Measurements from ENCODE around the gene ERG.

ERG gene

GRCh38 chr21:38349977-38350376 is 148.3 kb downstream of the ERG start:
- no peak overlapping the region for H3K4me3 Mint-ChIP-seq
- H3K4me1 Mint-ChIP-seq (ENCODE audit: low read depth): peaks cover 3% of the 10 kb centered on the region
- H3K36me3 Mint-ChIP-seq: no peaks in the 10 kb centered on the region
- peaks cover 9% of the 10 kb centered on the region for H3K27me3 Mint-ChIP-seq
- no peak overlapping the region for H3K27ac Mint-ChIP-seq
- H3K9me3 Mint-ChIP-seq (ENCODE audit: low read depth): no peaks in the 10 kb centered on the region

- Mint-ChIP-seq H3K9me3 (ENCODE audit: low read depth) (no peaks in the 10 kb centered on the region), H3K4me1 (ENCODE audit: low read depth) (peaks cover 3% of the 10 kb centered on the region), H3K27me3 (peaks cover 5% of the 10 kb centered on the region), H3K36me3 (no peaks in the 10 kb centered on the region), H3K27ac (peak overlapping the region; percentile 28), H3K4me3 (no peak overlapping the region)
Observed at GRCh38 chr21:38349111-38349746, 149.0 kb downstream of the ERG start.

- Mint-ChIP-seq H3K4me3 (no peak overlapping the region), H3K36me3 (no peaks in the 10 kb centered on the region), H3K4me1 (ENCODE audit: low read depth) (peaks cover 3% of the 10 kb centered on the region), H3K9me3 (ENCODE audit: low read depth) (no peaks in the 10 kb centered on the region), H3K27ac (no peak overlapping the region), H3K27me3 (no peaks in the 10 kb centered on the region)
Observed at GRCh38 chr21:38346286-38346685, 152.0 kb downstream of the ERG start.

DNA sequence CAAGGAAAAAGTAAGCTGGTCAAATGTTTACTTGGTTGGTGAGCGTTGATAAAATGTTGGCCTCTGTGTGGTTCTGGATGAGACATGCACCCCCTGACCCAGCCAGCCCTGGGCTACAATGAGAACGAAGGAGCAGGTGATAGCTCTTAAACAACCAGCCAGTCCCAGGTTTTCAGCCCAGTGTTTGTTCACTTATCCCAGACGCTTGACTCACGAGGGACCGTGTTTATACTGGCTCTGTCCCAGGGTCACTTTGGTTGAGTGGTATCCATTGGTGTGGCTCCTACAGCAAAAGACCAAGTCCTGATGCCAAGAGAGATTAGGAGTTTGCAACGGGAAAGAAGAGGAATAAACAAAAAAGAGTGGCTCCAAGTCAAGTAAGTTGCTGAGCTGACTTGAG is 154.6 kb downstream of the ERG start:
- H3K27me3 Mint-ChIP-seq: no peaks in the 10 kb centered on the region
- no peaks in the 10 kb centered on the region for H3K9me3 Mint-ChIP-seq (ENCODE audit: low read depth)
- H3K27ac Mint-ChIP-seq: no peak overlapping the region
- peaks cover 1% of the 10 kb centered on the region for H3K4me1 Mint-ChIP-seq (ENCODE audit: low read depth)
- no peak overlapping the region for H3K4me3 Mint-ChIP-seq
- no peaks in the 10 kb centered on the region for H3K36me3 Mint-ChIP-seq

- H3K27ac Mint-ChIP-seq: no peak overlapping the region
- H3K27me3 Mint-ChIP-seq: no peaks in the 10 kb centered on the region
- no peak overlapping the region for H3K4me3 Mint-ChIP-seq
- no peaks in the 10 kb centered on the region for H3K36me3 Mint-ChIP-seq
- no peaks in the 10 kb centered on the region for H3K4me1 Mint-ChIP-seq (ENCODE audit: low read depth)
- no peaks in the 10 kb centered on the region for H3K9me3 Mint-ChIP-seq (ENCODE audit: low read depth)
Observed at GRCh38 chr21:38342739-38343138, 155.5 kb downstream of the ERG start.

- H3K9me3 Mint-ChIP-seq (ENCODE audit: low read depth): no peaks in the 10 kb centered on the region
- H3K27ac Mint-ChIP-seq: no peak overlapping the region
- no peak overlapping the region for H3K4me3 Mint-ChIP-seq
- H3K36me3 Mint-ChIP-seq: no peaks in the 10 kb centered on the region
- H3K4me1 Mint-ChIP-seq (ENCODE audit: low read depth): no peaks in the 10 kb centered on the region
- no peaks in the 10 kb centered on the region for H3K27me3 Mint-ChIP-seq
Observed at GRCh38 chr21:38341546-38342012, 156.7 kb downstream of the ERG start.

DNA sequence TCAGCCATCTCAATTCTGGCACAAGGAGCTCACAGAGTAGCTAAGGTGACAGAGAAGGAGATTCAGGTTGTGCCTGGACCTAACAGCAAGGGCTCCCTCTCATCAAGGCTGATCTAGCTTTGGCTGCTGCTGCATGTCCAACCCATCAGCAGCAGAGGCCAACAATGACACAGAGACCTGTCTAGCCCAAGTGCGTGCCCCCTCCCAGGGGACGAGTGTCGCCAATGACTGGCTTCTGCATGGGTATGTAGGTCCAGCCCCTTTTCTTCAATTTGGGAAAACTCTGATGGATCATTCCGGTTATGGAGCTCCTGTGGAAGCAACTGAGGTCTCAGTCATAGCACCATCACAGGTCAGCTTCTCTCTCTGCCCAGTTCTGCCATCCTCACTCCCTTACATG is 158.1 kb downstream of the ERG start:
- no peaks in the 10 kb centered on the region for H3K4me1 Mint-ChIP-seq (ENCODE audit: low read depth)
- no peaks in the 10 kb centered on the region for H3K9me3 Mint-ChIP-seq (ENCODE audit: low read depth)
- no peaks in the 10 kb centered on the region for H3K27me3 Mint-ChIP-seq
- no peaks in the 10 kb centered on the region for H3K36me3 Mint-ChIP-seq
- H3K27ac Mint-ChIP-seq: no peak overlapping the region
- no peak overlapping the region for H3K4me3 Mint-ChIP-seq

DNA sequence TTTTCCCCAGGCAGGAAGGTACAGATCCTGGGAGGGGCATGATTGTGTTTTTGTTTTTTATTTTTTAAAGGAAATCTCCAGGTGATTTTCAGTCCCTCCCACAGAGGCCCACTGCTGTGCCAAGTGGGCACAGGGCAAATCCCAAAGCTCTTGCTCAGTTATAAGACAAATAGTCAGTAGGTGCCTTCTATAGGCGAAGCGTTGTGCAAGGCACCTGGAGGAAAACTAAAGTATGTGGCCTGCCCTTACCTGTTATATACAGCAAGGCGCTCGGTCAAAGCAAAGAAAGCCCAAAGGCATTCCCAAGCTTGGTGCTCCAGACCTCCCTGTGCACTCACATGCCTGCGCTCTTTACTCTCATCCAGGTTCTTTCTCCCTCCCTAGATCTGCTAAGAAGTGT is 160.5 kb downstream of the ERG start:
- no peak overlapping the region for H3K27ac Mint-ChIP-seq
- H3K4me1 Mint-ChIP-seq (ENCODE audit: low read depth): no peaks in the 10 kb centered on the region
- no peaks in the 10 kb centered on the region for H3K36me3 Mint-ChIP-seq
- no peaks in the 10 kb centered on the region for H3K9me3 Mint-ChIP-seq (ENCODE audit: low read depth)
- no peaks in the 10 kb centered on the region for H3K27me3 Mint-ChIP-seq
- no peak overlapping the region for H3K4me3 Mint-ChIP-seq

DNA sequence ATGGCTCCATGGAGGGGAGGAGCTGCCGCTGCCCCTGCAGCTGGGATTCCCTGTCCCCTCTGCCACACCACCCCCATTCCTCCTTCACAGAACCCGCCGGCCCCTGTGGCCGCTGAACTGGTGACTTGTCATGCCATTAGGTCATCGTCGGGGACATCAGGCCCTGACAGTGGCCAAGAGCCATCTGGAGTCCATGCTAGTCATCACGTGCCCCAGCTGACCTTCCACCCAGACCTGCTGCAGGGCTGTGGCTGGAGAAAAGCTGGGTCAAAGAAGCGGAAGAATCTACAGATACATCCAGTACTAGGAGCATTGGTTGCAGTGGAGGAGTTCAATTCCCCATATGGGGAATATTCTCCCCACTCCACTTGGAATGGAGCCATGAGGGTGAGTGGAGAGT is 163.4 kb downstream of the ERG start:
- no peaks in the 10 kb centered on the region for H3K4me1 Mint-ChIP-seq (ENCODE audit: low read depth)
- no peaks in the 10 kb centered on the region for H3K9me3 Mint-ChIP-seq (ENCODE audit: low read depth)
- H3K4me3 Mint-ChIP-seq: no peak overlapping the region
- no peaks in the 10 kb centered on the region for H3K36me3 Mint-ChIP-seq
- no peaks in the 10 kb centered on the region for H3K27me3 Mint-ChIP-seq
- H3K27ac Mint-ChIP-seq: no peak overlapping the region

GRCh38 chr21:38333301-38334272 is 164.7 kb downstream of the ERG start:
- Mint-ChIP-seq H3K9me3 (ENCODE audit: low read depth) (no peaks in the 10 kb centered on the region), H3K4me1 (ENCODE audit: low read depth) (no peaks in the 10 kb centered on the region), H3K27ac (no peak overlapping the region), H3K36me3 (no peaks in the 10 kb centered on the region), H3K4me3 (no peak overlapping the region), H3K27me3 (no peaks in the 10 kb centered on the region)

DNA sequence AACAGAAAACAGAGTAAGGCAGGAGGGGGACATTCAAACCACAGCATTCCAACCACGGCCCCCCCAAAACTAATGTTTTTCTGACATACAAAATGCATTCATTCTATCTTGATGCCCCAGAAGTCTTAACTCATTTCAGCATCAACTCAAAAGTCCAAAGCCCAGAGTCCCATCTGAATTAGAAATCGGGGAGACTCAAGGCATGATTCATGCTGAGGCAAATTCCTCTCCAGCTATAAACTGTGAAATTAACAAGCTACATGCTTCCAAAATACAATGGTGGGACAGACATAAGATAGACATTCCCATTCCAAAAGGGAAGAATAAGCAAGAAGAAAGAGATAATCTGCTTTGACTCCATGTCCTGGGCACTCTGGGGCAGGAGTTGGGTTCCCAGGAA is 167.6 kb downstream of the ERG start:
- Mint-ChIP-seq H3K36me3 (no peaks in the 10 kb centered on the region), H3K27me3 (no peaks in the 10 kb centered on the region), H3K9me3 (ENCODE audit: low read depth) (no peaks in the 10 kb centered on the region), H3K4me3 (no peak overlapping the region), H3K4me1 (ENCODE audit: low read depth) (no peaks in the 10 kb centered on the region), H3K27ac (no peak overlapping the region)
